Measurements from ENCODE around the gene DPP6.

DNA sequence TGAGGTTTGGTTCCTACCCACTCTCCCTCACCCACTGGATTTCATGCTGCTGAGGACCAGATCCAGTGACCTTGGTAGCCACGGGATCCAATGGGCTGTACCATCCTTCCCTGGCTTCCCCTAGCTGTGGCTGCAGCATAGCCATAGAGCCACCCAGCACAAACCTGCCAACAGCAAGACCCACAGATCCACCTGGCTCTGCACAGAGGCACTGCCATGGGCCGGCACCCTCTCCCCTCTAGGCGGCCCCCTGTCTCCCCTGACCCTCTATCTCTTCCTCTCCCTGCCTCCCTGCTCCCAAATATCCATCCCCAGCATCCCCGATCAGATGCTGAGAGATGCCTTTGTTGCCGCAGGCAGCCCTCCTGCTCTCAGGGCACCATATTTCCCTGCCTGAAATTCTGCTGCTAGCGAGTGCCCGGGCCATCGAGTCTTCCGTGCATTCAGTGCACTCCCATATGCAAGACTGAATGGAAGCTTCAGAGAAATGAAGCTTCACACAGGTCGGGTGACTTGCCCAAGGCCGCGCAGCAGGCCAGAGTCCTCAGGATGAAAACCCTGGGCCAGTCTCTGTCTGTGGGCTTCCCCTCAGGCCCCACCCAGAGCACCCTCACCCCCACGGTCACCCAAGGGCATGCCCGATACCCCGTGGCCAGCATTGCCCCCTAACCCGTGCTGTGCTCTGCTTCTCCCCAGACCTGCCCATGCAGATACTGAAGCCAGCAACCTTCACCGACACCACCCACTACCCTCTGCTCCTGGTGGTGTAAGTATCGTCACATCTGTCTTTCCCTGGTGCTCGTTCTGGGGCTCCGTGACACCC lies 819.9 kb downstream of the DPP6 start:
- TF ChIP-seq, protein P1, sequence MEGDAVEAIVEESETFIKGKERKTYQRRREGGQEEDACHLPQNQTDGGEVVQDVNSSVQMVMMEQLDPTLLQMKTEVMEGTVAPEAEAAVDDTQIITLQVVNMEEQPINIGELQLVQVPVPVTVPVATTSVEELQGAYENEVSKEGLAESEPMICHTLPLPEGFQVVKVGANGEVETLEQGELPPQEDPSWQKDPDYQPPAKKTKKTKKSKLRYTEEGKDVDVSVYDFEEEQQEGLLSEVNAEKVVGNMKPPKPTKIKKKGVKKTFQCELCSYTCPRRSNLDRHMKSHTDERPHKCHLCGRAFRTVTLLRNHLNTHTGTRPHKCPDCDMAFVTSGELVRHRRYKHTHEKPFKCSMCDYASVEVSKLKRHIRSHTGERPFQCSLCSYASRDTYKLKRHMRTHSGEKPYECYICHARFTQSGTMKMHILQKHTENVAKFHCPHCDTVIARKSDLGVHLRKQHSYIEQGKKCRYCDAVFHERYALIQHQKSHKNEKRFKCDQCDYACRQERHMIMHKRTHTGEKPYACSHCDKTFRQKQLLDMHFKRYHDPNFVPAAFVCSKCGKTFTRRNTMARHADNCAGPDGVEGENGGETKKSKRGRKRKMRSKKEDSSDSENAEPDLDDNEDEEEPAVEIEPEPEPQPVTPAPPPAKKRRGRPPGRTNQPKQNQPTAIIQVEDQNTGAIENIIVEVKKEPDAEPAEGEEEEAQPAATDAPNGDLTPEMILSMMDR (IDR thresholded peaks at IDR 0.05): no peak
- no peak for TF ChIP-seq POLR2A (IDR thresholded peaks at IDR 0.05)
- TF ChIP-seq EP300 (IDR thresholded peaks at IDR 0.05): no peak
- TF ChIP-seq POLR2AphosphoS5 (IDR thresholded peaks at IDR 0.05): no peak
